Cardiac muscle cell (in vitro differentiated cells and primary cell): ENCODE measurements around the gene THADA. TPM values are rescaled to one million over a fixed set of nuclear protein-coding genes. Genes with fewer than 3 reads are reported as not detected.

ENCODE experiments used
- DNase-seq, 2 donors: peaks; one replicate each; pipeline versions ENCODE4 v3.0.0 to v3.0.0-alpha.2; 2010 to 2017; ENCODE audit warnings: low read depth in 1 of 2, low spot score in 1 of 2
- H3K27ac ChIP-seq: fragments of 200-600 bp; sonication (generic); 2 replicates; pipeline ENCODE4 v1.5.1; 2016
- H3K27me3 ChIP-seq: fragments of 200-600 bp; sonication (generic); 2 replicates; pipeline ENCODE4 v1.6.0; 2016; ENCODE audit warnings: control low read depth
- H3K36me3 ChIP-seq: fragments of 200-600 bp; sonication (generic); 2 replicates; pipeline ENCODE4 v1.5.1; 2016; ENCODE audit warnings: control low read depth
- H3K4me1 ChIP-seq: fragments of 200-600 bp; sonication (generic); 2 replicates; pipeline ENCODE4 v1.8.1; 2017; ENCODE audit warnings: low read depth, mild to moderate bottlenecking, mixed run types
- H3K4me3 ChIP-seq: fragments of 200-600 bp; sonication (generic); 2 replicates; pipeline ENCODE4 v1.5.1; 2016; ENCODE audit warnings: mild to moderate bottlenecking
- H3K9me3 ChIP-seq: fragments of 200-600 bp; sonication (generic); 2 replicates; pipeline ENCODE4 v1.5.1; 2017; ENCODE audit warnings: low read depth, mild to moderate bottlenecking, control low read depth
- CTCF ChIP-seq: IDR thresholded peaks from 2 replicates; pipeline ENCODE4 v1.5.1; 2012; ENCODE audit warnings: low read depth, mild to moderate bottlenecking, low read length
- polyA plus RNA-seq: library from polyadenylated mRNA; unstranded; fragments of >200 nt; fragmentation: Nextera tagmentation; extraction: Ambion mirVana; gene quantifications from 2 replicates; pipeline ENCODE4 v1.2.1, GENCODE V29; 2016
- total RNA-seq: library from RNA; depleted of rRNA; stranded (reverse); fragments of >200 nt; gene quantifications from 2 replicates; pipeline ENCODE4 v1.2.3, GENCODE V29; 2016

Gene THADA
- total and polyA plus RNA-seq, 2 experiments from 2014 or later = 11.9 to 17.3 TPM

GRCh38 chr2:43443282-43443681 is 152.6 kb downstream of the THADA start:
- no peaks in the 10 kb centered on the region for H3K4me1 ChIP-seq
- DNase-seq = no peak
- H3K27ac ChIP-seq = no peak overlapping the region
- no peaks in the 10 kb centered on the region for H3K9me3 ChIP-seq
- H3K4me3 ChIP-seq = no peak overlapping the region
- TF ChIP-seq CTCF = no peak
- H3K27me3 ChIP-seq = no peaks in the 10 kb centered on the region
- H3K36me3 ChIP-seq = no peaks in the 10 kb centered on the region

DNA sequence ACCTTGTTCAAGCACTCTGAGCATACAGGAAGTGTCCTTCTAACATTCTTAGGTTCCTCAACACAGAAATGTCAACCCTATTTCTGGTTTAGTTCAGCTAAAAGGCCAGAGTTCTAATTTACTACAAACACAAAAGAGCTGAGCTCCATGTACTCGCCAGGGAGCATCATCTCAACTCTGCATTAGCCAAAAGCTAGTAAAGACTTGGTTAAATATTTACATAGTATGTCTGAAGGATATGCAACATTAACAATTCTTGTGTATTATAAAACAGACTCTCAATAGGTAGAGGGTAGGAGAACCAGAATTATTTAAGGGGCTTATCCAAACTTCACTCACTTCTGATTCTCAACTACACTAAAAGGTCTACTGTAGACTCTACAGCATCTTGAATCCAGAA is 154.6 kb downstream of the THADA start:
- DNase-seq = no peak
- no peak for TF ChIP-seq CTCF
- H3K36me3 ChIP-seq = no peaks in the 10 kb centered on the region
- no peaks in the 10 kb centered on the region for H3K27me3 ChIP-seq
- no peak overlapping the region for H3K4me3 ChIP-seq
- H3K27ac ChIP-seq = no peak overlapping the region
- H3K9me3 ChIP-seq = no peaks in the 10 kb centered on the region
- H3K4me1 ChIP-seq = no peaks in the 10 kb centered on the region

DNA sequence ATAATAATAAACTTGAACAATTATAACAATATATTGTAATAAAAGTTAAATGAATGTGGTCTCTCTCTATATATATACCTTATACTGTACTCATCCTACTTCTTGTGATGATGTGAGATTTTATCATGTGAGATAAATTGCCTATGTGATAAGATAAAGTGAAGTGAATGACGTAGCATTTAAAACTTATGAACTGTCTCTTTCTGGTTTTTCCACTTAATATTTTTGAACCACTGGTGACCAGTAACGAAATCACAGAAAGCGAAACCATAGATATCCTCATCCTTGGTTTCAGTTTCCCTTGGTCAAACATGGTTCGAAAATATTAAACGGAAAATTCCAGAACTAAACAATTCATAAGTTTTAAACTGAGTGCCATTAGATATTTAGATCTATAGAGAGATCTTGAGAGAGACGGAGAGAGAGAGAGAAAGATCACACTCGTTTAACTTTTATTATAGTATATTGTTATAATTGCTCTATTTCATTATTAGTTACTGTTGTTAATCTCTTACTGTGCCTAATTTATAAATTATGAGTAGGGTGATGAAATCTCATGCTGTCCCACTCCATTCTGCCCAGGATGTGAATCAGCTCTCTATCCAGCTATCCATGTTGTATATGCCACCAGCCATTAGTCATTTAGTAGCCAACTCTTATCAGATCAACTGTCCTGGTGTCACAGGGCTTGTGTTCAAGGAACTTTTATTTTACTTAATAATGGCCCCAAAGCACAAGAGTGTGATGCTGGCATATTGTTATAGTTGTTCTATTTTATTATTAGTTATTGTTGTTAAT is 156.8 kb downstream of the THADA start:
- no peaks in the 10 kb centered on the region for H3K4me1 ChIP-seq
- H3K36me3 ChIP-seq = no peaks in the 10 kb centered on the region
- no peaks in the 10 kb centered on the region for H3K27me3 ChIP-seq
- no peak for TF ChIP-seq CTCF
- no peaks in the 10 kb centered on the region for H3K9me3 ChIP-seq
- no peak overlapping the region for H3K27ac ChIP-seq
- DNase-seq = no peak
- no peak overlapping the region for H3K4me3 ChIP-seq

DNA sequence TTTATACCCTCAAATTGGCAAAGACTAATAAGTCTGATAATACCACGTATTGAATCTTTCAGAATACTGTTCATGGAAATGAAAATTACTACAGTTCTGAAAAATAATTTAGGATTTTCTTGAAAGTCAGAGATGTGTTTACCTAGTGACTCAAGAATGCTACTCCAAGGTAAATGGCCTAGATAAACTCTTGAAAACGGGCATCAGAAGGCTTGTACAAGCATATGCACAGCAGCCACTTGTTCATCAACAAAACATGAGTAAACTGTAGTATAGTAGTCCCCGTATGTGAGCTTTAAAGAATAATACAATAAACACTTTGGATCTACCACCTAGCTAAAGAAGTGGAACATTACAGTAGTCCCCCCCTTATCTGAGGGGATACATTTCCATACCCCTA is 157.5 kb downstream of the THADA start:
- no peak for DNase-seq
- Histone ChIP-seq H3K27ac (no peak overlapping the region), H3K27me3 (no peaks in the 10 kb centered on the region), H3K9me3 (no peaks in the 10 kb centered on the region), H3K36me3 (no peaks in the 10 kb centered on the region), H3K4me3 (no peak overlapping the region), H3K4me1 (no peaks in the 10 kb centered on the region)
- no peak for TF ChIP-seq CTCF

- Histone ChIP-seq H3K27ac (no peak overlapping the region), H3K4me1 (no peaks in the 10 kb centered on the region), H3K4me3 (no peak overlapping the region), H3K9me3 (no peaks in the 10 kb centered on the region), H3K36me3 (no peaks in the 10 kb centered on the region), H3K27me3 (no peaks in the 10 kb centered on the region)
- DNase-seq = no peak
- no peak for TF ChIP-seq CTCF
These were observed 158.5 kb downstream of the THADA start for GRCh38 chr2:43437363-43437762.
